HG02759 (cell line): ENCODE measurements around the gene SEMA4D.

ENCODE experiments used
- ATAC-seq: cut with Tn5 transposase; IDR thresholded peaks from one replicate; pipeline ENCODE4 v1.9.1; 2021; ENCODE audit warnings: mild to moderate bottlenecking, moderate library complexity; ENCODE audit not compliant: unreplicated experiment

The SEMA4D gene

GRCh38 chr9:89497978-89498851, at the start of gene SEMA4D:
Gene SEMA4D (minus strand): TSS chr9:89498113. CDS start chr9:89405456, 92,657 bp downstream.
- peak; percentile 49 for ATAC-seq

- ATAC-seq = no peak
These were observed 49.1 kb upstream of the SEMA4D start for GRCh38 chr9:89547000-89547399.

GRCh38 chr9:89544279-89544661, 46.4 kb upstream of the SEMA4D start:
- no peak for ATAC-seq

- ATAC-seq = no peak
These were observed 45.8 kb upstream of the SEMA4D start for GRCh38 chr9:89543621-89544278.

GRCh38 chr9:89543111-89543510, 45.2 kb upstream of the SEMA4D start:
- ATAC-seq = no peak

GRCh38 chr9:89542401-89543021, 44.6 kb upstream of the SEMA4D start:
- ATAC-seq = peak; percentile 44

GRCh38 chr9:89541798-89542197, 43.9 kb upstream of the SEMA4D start:
- ATAC-seq = peak; percentile 55

- no peak for ATAC-seq
These were observed 41.5 kb upstream of the SEMA4D start for GRCh38 chr9:89539374-89539773.

GRCh38 chr9:89538871-89539270, 41.0 kb upstream of the SEMA4D start:
- ATAC-seq = no peak

- ATAC-seq = no peak
These were observed 39.3 kb upstream of the SEMA4D start for GRCh38 chr9:89537166-89537565.

GRCh38 chr9:89536600-89536999, 38.7 kb upstream of the SEMA4D start:
- no peak for ATAC-seq

- ATAC-seq = no peak
These were observed 38.2 kb upstream of the SEMA4D start for GRCh38 chr9:89536145-89536574.

- ATAC-seq = no peak
These were observed 37.5 kb upstream of the SEMA4D start for GRCh38 chr9:89535461-89535860.

- ATAC-seq = no peak
These were observed 36.8 kb upstream of the SEMA4D start for GRCh38 chr9:89534515-89535287.

GRCh38 chr9:89533411-89534095, 35.6 kb upstream of the SEMA4D start:
- no peak for ATAC-seq

GRCh38 chr9:89532944-89533343, 35.0 kb upstream of the SEMA4D start:
- ATAC-seq = no peak

- no peak for ATAC-seq
These were observed 34.6 kb upstream of the SEMA4D start for GRCh38 chr9:89532478-89532877.

GRCh38 chr9:89531766-89532165, 33.9 kb upstream of the SEMA4D start:
- no peak for ATAC-seq

- no peak for ATAC-seq
These were observed 32.8 kb upstream of the SEMA4D start for GRCh38 chr9:89530726-89531125.

- no peak for ATAC-seq
These were observed 31.5 kb upstream of the SEMA4D start for GRCh38 chr9:89529243-89530035.
